Measurements from ENCODE around the gene SCFD2. TPM values are rescaled to one million over a fixed set of nuclear protein-coding genes. Genes with fewer than 3 reads are reported as not detected.

SCFD2 gene
- total and polyA plus RNA-seq, 7 donors = 3.7 to 16.6 (median 10.7) TPM

DNA sequence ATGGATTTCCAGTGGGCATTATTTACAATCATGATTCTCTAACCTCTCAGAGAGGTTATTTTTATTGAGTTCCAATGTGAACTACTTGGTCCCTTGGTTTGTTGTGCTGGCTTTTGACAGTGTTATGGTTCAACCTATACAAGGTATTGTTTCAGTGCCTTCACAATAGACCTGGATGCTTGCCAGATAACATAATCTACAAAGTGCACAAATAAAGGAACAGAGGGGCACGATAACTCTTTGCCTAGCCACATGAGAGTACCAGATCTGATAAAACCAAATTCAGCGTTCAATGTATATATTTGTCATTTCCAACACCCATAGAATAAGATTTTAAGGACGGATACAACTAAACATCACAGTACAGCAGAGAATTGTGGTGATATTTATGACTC lies 382.9 kb downstream of the SCFD2 start:
- no peak overlapping the region for H3K27ac ChIP-seq
- H3K9me3 ChIP-seq = no peaks in the 10 kb centered on the region
- DNase-seq = no peak
- intact Hi-C loops (cut with DNase I) = loop anchor here (2.0 to 5.0 kb wide), 7 partner anchors 71 to 751 kb away; partner anchors contain the start of genes RASL11B and USP46
- WGBS, 2 donors = 59 to 65% methylated on average over 3 of the region's 3 CpGs
- no peak overlapping the region for H3K4me3 ChIP-seq
- H3K27me3 ChIP-seq = no peaks in the 10 kb centered on the region
- peaks cover 0 to 28% (median 9%) of the 10 kb centered on the region in 4 donors for H3K4me1 ChIP-seq
- no peaks in the 10 kb centered on the region for H3K36me3 ChIP-seq
- TF ChIP-seq, protein P1, sequence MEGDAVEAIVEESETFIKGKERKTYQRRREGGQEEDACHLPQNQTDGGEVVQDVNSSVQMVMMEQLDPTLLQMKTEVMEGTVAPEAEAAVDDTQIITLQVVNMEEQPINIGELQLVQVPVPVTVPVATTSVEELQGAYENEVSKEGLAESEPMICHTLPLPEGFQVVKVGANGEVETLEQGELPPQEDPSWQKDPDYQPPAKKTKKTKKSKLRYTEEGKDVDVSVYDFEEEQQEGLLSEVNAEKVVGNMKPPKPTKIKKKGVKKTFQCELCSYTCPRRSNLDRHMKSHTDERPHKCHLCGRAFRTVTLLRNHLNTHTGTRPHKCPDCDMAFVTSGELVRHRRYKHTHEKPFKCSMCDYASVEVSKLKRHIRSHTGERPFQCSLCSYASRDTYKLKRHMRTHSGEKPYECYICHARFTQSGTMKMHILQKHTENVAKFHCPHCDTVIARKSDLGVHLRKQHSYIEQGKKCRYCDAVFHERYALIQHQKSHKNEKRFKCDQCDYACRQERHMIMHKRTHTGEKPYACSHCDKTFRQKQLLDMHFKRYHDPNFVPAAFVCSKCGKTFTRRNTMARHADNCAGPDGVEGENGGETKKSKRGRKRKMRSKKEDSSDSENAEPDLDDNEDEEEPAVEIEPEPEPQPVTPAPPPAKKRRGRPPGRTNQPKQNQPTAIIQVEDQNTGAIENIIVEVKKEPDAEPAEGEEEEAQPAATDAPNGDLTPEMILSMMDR (IDR thresholded peaks at IDR 0.05) = no peak
- TF ChIP-seq POLR2AphosphoS5 (IDR thresholded peaks at IDR 0.05) (no peak), POLR2A (IDR thresholded peaks at IDR 0.05) (no peak), EP300 (IDR thresholded peaks at IDR 0.05) (no peak)

DNA sequence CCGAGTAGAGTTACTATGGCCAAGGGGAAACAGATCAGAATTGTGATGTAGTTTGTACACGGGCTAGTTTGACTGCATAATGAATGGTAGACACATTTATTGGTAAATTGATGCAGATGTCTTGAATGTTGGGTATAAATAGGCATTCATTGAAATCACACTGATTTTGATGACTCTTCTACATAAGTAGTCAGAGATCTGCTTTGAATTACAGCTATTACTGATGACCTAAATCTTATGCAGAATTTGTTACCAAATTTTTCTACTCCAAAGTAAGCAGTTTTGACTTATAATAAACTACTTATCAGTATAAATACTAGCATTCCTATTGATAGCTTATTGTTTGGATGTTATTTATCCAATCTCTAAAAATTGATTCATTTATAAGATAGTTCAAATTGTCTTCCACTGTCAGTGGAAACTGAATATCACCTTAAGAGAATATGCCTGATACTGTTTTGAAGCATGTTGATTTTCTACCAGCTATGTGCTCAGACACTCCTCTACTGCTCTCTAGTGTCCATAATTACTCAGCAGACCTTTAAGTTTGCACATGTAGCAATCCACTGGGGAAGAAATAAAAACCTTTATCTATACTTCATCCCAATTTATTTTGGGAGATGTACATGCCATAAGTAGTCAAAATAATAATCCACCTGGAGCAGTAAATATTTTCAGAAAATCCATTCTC lies 383.5 kb downstream of the SCFD2 start:
- Histone ChIP-seq H3K27me3 (no peaks in the 10 kb centered on the region), H3K27ac (no peak overlapping the region), H3K4me1 (peaks cover 0 to 31% (median 12%) of the 10 kb centered on the region in 4 donors), H3K4me3 (no peak overlapping the region), H3K36me3 (no peaks in the 10 kb centered on the region), H3K9me3 (no peaks in the 10 kb centered on the region)
- TF ChIP-seq, protein P1 (IDR thresholded peaks at IDR 0.05) = peak; percentile 38 to 62 (median 48)
- no peak for TF ChIP-seq POLR2A (IDR thresholded peaks at IDR 0.05)
- peak in 1 of 4 donors; percentile 13 for TF ChIP-seq POLR2AphosphoS5 (IDR thresholded peaks at IDR 0.05)
- no peak for TF ChIP-seq EP300 (IDR thresholded peaks at IDR 0.05)
- no peak for DNase-seq
- intact Hi-C loops (cut with DNase I) = loop anchor here (2.0 to 5.0 kb wide), 7 partner anchors 70 to 750 kb away; partner anchors contain the start of genes RASL11B and USP46
- 66 to 83% methylated on average over 2 of the region's 2 CpGs for WGBS, 2 donors

DNA sequence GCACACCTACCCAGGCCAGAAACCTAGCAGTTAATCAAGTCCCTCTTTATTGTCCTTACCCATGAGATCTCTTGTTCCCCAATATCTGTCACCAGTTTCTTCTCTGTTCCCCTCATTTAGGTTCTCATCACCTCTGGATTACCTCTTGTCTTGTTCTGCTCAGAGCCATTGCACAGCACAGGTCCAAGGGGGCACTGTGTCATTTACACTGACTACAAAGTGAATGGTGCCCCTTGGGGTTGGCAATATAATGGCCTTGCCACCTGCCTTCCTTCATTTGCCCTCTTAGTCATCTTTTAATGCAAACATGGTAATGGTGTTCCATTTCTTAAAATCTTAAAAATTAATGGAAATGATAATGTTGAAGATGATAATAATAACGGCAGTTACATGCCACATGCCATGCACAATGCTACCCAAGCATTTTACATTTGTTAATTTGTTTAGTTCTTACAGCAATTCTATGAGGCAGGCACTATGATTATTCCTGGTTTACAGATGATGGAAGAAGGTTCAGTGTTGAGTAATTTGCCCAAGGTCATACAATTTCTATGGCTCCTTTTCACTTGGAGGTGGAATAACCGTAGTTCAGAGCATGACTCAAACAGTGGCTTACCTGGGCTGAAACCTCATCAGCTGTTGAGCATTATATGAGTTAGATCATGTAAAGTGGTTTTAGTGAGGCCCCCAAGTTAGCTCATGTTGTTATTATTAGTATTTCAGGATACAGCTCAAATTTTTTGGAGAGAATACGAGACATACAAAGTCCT lies 385.9 kb downstream of the SCFD2 start:
- 91 to 95% methylated on average over 3 of the region's 3 CpGs for WGBS, 2 donors
- H3K27ac ChIP-seq = no peak overlapping the region
- intact Hi-C loops (cut with DNase I) = loop anchor here (5.0 kb wide), 6 partner anchors 68 to 748 kb away; partner anchors contain the start of genes RASL11B and USP46
- no peak for DNase-seq
- H3K4me3 ChIP-seq = no peak overlapping the region
- H3K27me3 ChIP-seq = no peaks in the 10 kb centered on the region
- H3K36me3 ChIP-seq = no peaks in the 10 kb centered on the region
- H3K9me3 ChIP-seq = no peaks in the 10 kb centered on the region
- TF ChIP-seq EP300 (IDR thresholded peaks at IDR 0.05) (no peak), POLR2A (IDR thresholded peaks at IDR 0.05) (no peak), POLR2AphosphoS5 (IDR thresholded peaks at IDR 0.05) (no peak)
- TF ChIP-seq, protein P1 (IDR thresholded peaks at IDR 0.05) = no peak
- peaks cover 0 to 31% (median 12%) of the 10 kb centered on the region in 4 donors for H3K4me1 ChIP-seq

DNA sequence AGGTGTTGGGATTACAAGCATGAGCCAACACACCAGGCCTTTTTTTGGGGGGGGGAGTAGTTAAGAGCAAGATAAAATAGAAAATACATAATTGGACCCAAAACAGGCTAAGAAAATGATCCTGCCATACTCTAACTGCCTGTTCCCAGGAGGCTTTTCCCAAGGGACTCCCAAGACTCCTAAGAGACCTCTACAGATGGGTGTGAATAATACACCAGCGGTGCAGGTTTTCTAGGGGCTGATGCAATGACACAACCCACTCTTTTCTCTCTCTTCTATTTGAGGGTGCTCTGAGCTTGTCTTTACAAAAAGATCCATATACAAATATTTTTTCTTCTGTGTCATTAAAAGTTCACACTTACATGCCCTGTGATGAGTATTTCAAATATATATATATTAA lies 386.8 kb downstream of the SCFD2 start:
- Histone ChIP-seq H3K36me3 (no peaks in the 10 kb centered on the region), H3K9me3 (no peaks in the 10 kb centered on the region), H3K4me1 (peaks cover 0 to 22% (median 8%) of the 10 kb centered on the region in 4 donors), H3K4me3 (no peak overlapping the region), H3K27me3 (no peaks in the 10 kb centered on the region), H3K27ac (no peak overlapping the region)
- no peak for DNase-seq
- 98 to 100% methylated on average over 1 of the region's 1 CpG for WGBS, 2 donors
- TF ChIP-seq, protein P1 (IDR thresholded peaks at IDR 0.05) = no peak
- TF ChIP-seq POLR2A (IDR thresholded peaks at IDR 0.05) = no peak
- TF ChIP-seq EP300 (IDR thresholded peaks at IDR 0.05) = no peak
- TF ChIP-seq POLR2AphosphoS5 (IDR thresholded peaks at IDR 0.05) = no peak
- intact Hi-C loops (cut with DNase I) = no loop called here

Data from sigmoid colon (tissue), 7 donors.